GM21423 (cell line): ENCODE measurements around the gene MGAT3.
"Not testable (repeated sequence)": the region's sequence is repeated elsewhere in the genome, so short reads cannot be mapped to it uniquely, and the experiment has no call there.

Experiments
- ATAC-seq: cut with Tn5 transposase; IDR thresholded peaks from one replicate; pipeline ENCODE4 v1.9.1; 2021; ENCODE audit warnings: mild to moderate bottlenecking, moderate library complexity; ENCODE audit not compliant: unreplicated experiment

MGAT3 gene

GRCh38 chr22:39489094-39490068 is 32.6 kb downstream of the MGAT3 start:
- no peak for ATAC-seq

- ATAC-seq: no peak
These were observed 33.5 kb downstream of the MGAT3 start for GRCh38 chr22:39490135-39490798.

GRCh38 chr22:39490966-39491680 is 34.3 kb downstream of the MGAT3 start:
- ATAC-seq: no peak

GRCh38 chr22:39491696-39492095 is 34.9 kb downstream of the MGAT3 start:
- ATAC-seq: no peak

GRCh38 chr22:39492186-39492585 is 35.4 kb downstream of the MGAT3 start:
- no peak for ATAC-seq

- no peak for ATAC-seq
These were observed 36.9 kb downstream of the MGAT3 start for GRCh38 chr22:39493759-39494158.

- ATAC-seq: no peak
These were observed 37.8 kb downstream of the MGAT3 start for GRCh38 chr22:39494471-39495120.

- no peak for ATAC-seq
These were observed 39.5 kb downstream of the MGAT3 start for GRCh38 chr22:39496131-39496838.

- no peak for ATAC-seq
These were observed 40.6 kb downstream of the MGAT3 start for GRCh38 chr22:39497429-39497828.

GRCh38 chr22:39498368-39498767 is 41.6 kb downstream of the MGAT3 start:
- no peak for ATAC-seq

GRCh38 chr22:39498802-39499201 is 42.0 kb downstream of the MGAT3 start:
- ATAC-seq: no peak

- no peak for ATAC-seq
These were observed 43.3 kb downstream of the MGAT3 start for GRCh38 chr22:39500101-39500500.

- ATAC-seq: no peak
These were observed 44.9 kb downstream of the MGAT3 start for GRCh38 chr22:39501644-39502108.

GRCh38 chr22:39502109-39502788 is 45.4 kb downstream of the MGAT3 start, which contains the start of gene MIEF1:
TSS of gene MIEF1 (plus strand) at chr22:39502290. CDS start at chr22:39511295, 9,005 bp downstream.
- peak; percentile 86 for ATAC-seq

GRCh38 chr22:39502789-39503409 is 46.1 kb downstream of the MGAT3 start:
- no peak for ATAC-seq

GRCh38 chr22:39503630-39504029 is 46.8 kb downstream of the MGAT3 start:
- ATAC-seq: no peak

- no peak for ATAC-seq
These were observed 47.3 kb downstream of the MGAT3 start for GRCh38 chr22:39504071-39504470.

GRCh38 chr22:39507021-39507420 is 50.2 kb downstream of the MGAT3 start:
- not testable (repeated sequence) for ATAC-seq

GRCh38 chr22:39508393-39508792 is 51.6 kb downstream of the MGAT3 start:
- ATAC-seq: no peak
